KMS-11 (cell line): ENCODE results near the gene EPG5.
A peak's percentile ranks its signal among the peaks of the same experiment; 100 is the strongest.

Experiments
- H2AFZ ChIP-seq: fragments of 200-600 bp; sonication (generic); 2 replicates; pipeline ENCODE4 v1.6.1; 2016; ENCODE audit warnings: antibody characterized with exemption, mixed run types, low read depth
- H3K27ac ChIP-seq: fragments of 200-600 bp; sonication (generic); 2 replicates; pipeline ENCODE4 v1.6.1; 2016; ENCODE audit warnings: mild to moderate bottlenecking, mixed run types
- H3K27me3 ChIP-seq: fragments of 200-600 bp; sonication (generic); 2 replicates; pipeline ENCODE4 v1.6.1; 2017; ENCODE audit warnings: mild to moderate bottlenecking, low read depth, mixed run types, moderate library complexity; ENCODE audit not compliant: insufficient read depth
- H3K36me3 ChIP-seq: fragments of 200-600 bp; sonication (generic); 2 replicates; pipeline ENCODE4 v1.6.1; 2017; ENCODE audit warnings: mild to moderate bottlenecking, mixed run types; ENCODE audit not compliant: insufficient read depth
- H3K4me1 ChIP-seq: fragments of 200-600 bp; sonication (generic); 2 replicates; pipeline ENCODE4 v1.6.1; 2016; ENCODE audit warnings: mild to moderate bottlenecking, low read depth, mixed run types; ENCODE audit not compliant: poor library complexity, severe bottlenecking
- H3K4me2 ChIP-seq: fragments of 200-600 bp; sonication (generic); 2 replicates; pipeline ENCODE4 v1.7.0; 2016; ENCODE audit warnings: mild to moderate bottlenecking, mixed run types
- H3K4me3 ChIP-seq: fragments of 200-600 bp; sonication (generic); IDR thresholded peaks from 2 replicates; pipeline ENCODE4 v1.6.1; 2017; ENCODE audit warnings: low read depth, low read length, mixed read lengths; ENCODE audit not compliant: insufficient read depth
- H3K79me2 ChIP-seq: fragments of 200-600 bp; sonication (generic); 2 replicates; pipeline ENCODE4 v1.6.1; 2016; ENCODE audit warnings: low read depth, mixed run types; ENCODE audit not compliant: insufficient read depth
- H3K9ac ChIP-seq: fragments of 200-600 bp; sonication (generic); 2 replicates; pipeline ENCODE4 v1.6.1; 2016; ENCODE audit warnings: mild to moderate bottlenecking, mixed run types
- H4K20me1 ChIP-seq: fragments of 200-600 bp; sonication (generic); 2 replicates; pipeline ENCODE4 v1.6.1; 2016; ENCODE audit warnings: mild to moderate bottlenecking, mixed run types; ENCODE audit not compliant: insufficient read depth
- TF ChIP-seq, protein P1 (sequence below): fragments of 200-600 bp; sonication (generic); conservative IDR thresholded peaks from 2 replicates; pipeline ENCODE4 v1.6.1; 2017; ENCODE audit warnings: low read depth, mild to moderate bottlenecking, antibody characterized with exemption, low read length, moderate library complexity, mixed read lengths

EPG5 gene

DNA sequence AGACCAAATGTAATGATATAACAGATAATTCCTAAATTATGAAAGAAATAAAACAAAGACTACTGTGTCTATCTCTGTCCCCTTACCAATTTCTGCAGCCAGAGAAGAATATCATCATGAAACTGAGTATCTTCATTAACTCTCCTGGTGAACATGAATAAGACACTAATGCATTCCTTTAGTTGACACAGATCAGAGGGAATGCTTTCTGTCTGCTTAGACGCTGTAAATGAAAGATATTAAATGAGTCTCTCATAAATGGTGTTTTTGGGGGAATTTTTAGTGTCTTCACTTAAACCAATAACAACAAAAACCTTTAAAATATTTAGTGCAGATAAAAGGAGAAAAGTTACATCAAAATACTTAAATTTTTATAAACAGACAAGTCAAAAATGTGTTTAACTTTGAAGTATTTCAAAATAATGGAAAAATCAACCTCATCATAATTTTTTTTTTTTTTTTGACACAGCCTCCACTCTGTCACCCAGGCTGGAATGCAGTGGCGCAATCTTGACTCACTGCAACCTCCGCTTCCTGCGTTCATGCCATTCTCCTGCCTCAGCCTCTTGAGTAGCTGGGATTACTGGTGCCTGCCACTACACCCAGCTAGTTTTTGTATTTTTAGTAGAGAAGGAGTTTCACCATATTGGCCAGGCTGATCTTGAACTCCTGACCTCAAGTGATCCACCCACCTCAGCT, 16.0 kb downstream of the EPG5 start:
- Histone ChIP-seq H3K4me2 (no peak overlapping the region), H3K27ac (no peak overlapping the region), H3K9ac (no peak overlapping the region), H3K36me3 (peaks cover 6% of the 10 kb centered on the region; the same call in 1 of the 2 replicates), H3K4me3 (no peak overlapping the region), H4K20me1 (no peaks in the 10 kb centered on the region), H3K79me2 (no peaks in the 10 kb centered on the region), H3K27me3 (no peaks in the 10 kb centered on the region), H3K4me1 (no peaks in the 10 kb centered on the region), H2AFZ (no peak overlapping the region)
- TF ChIP-seq, protein P1, sequence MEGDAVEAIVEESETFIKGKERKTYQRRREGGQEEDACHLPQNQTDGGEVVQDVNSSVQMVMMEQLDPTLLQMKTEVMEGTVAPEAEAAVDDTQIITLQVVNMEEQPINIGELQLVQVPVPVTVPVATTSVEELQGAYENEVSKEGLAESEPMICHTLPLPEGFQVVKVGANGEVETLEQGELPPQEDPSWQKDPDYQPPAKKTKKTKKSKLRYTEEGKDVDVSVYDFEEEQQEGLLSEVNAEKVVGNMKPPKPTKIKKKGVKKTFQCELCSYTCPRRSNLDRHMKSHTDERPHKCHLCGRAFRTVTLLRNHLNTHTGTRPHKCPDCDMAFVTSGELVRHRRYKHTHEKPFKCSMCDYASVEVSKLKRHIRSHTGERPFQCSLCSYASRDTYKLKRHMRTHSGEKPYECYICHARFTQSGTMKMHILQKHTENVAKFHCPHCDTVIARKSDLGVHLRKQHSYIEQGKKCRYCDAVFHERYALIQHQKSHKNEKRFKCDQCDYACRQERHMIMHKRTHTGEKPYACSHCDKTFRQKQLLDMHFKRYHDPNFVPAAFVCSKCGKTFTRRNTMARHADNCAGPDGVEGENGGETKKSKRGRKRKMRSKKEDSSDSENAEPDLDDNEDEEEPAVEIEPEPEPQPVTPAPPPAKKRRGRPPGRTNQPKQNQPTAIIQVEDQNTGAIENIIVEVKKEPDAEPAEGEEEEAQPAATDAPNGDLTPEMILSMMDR = no peak

DNA sequence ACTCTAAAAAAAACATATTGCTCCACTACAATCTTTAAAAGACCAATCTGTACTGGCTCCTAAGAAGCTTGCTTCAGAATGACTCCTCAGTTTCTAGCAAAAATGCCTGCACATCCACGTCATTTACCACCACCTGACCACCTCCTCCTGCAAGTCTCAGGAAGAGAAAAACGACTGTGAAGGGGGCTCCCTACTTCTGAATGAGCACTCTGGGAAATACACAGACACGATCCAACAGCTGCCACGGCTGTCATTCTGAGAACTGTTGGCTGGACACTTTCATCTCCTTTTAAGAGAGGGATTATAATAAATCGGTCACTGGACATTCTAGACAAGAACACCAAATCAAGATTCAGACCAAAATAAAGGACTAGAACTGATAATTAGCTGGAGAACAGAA, 21.5 kb downstream of the EPG5 start:
- peaks cover 10% of the 10 kb centered on the region for H3K4me1 ChIP-seq
- H3K27me3 ChIP-seq = no peaks in the 10 kb centered on the region
- peaks cover 11% of the 10 kb centered on the region; the same call in 1 of the 2 replicates for H3K36me3 ChIP-seq
- H3K4me3 ChIP-seq = no peak overlapping the region
- no peaks in the 10 kb centered on the region for H3K79me2 ChIP-seq
- no peak overlapping the region for H3K4me2 ChIP-seq
- no peak overlapping the region for H2AFZ ChIP-seq
- no peak overlapping the region for H3K9ac ChIP-seq
- TF ChIP-seq, protein P1 = no peak
- H3K27ac ChIP-seq = no peak overlapping the region
- no peaks in the 10 kb centered on the region for H4K20me1 ChIP-seq

DNA sequence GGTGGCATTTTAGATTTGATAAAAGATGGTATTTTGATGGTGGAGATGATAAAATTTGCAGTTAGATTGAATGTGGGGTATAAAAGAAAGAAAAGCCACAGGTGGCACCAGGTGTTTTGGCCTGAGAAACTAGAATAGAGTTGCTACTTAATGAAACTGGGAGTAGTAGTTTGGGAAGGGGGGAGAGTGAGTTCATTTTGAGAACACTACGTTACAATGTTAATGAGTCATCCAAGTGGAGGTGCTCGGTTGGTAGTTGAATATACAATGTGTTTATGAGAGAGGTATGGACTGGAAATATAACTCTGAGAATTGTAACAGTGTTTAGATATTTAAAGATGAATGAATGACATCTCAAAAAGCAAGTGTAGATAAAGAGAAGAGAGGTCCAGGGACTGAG, 26.4 kb downstream of the EPG5 start:
- Histone ChIP-seq H3K4me1 (peaks cover 18% of the 10 kb centered on the region), H3K79me2 (no peaks in the 10 kb centered on the region), H3K4me3 (no peak overlapping the region), H3K4me2 (peak overlapping the region; percentile 1; the same call in 1 of the 2 replicates), H3K9ac (no peak overlapping the region), H3K36me3 (peaks cover 11% of the 10 kb centered on the region; the same call in 1 of the 2 replicates), H3K27ac (peak overlapping the region; percentile 4; the same call in 1 of the 2 replicates), H3K27me3 (no peaks in the 10 kb centered on the region), H2AFZ (no peak overlapping the region), H4K20me1 (no peaks in the 10 kb centered on the region)
- TF ChIP-seq, protein P1 = no peak

DNA sequence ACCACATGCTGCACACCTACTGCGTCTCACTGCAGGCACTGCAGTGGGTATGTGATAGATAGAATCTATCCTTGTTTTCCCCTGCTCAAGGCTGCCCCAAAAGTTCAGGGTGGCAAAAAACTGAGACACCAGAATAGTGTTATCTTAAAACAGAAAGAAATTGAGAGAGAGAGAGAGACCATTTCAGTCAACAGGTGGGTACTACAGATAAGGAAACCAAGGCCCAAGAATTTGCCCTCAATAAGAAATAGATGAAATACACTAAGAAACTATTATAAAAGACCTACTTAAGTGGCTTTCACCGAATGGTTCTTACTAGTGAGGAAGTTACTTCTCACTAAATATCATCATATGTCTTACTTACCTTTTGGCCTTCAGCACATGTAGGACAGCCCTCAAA, 27.9 kb downstream of the EPG5 start:
- no peak overlapping the region for H2AFZ ChIP-seq
- no peaks in the 10 kb centered on the region for H3K27me3 ChIP-seq
- TF ChIP-seq, protein P1 = no peak
- no peaks in the 10 kb centered on the region for H4K20me1 ChIP-seq
- peaks cover 11% of the 10 kb centered on the region; the same call in 1 of the 2 replicates for H3K36me3 ChIP-seq
- H3K79me2 ChIP-seq = no peaks in the 10 kb centered on the region
- no peak overlapping the region for H3K9ac ChIP-seq
- no peak overlapping the region for H3K4me3 ChIP-seq
- peaks cover 18% of the 10 kb centered on the region for H3K4me1 ChIP-seq
- no peak overlapping the region for H3K4me2 ChIP-seq
- H3K27ac ChIP-seq = no peak overlapping the region
